Activated T-cell treated with anti-CD3 and anti-CD28 coated beads for 1 hour (primary cell): ENCODE results near the gene FBXO17.
"Not testable (repeated sequence)": the region's sequence is repeated elsewhere in the genome, so short reads cannot be mapped to it uniquely, and the experiment has no call there.

Experiments used
- DNase-seq: peaks from one replicate; pipeline ENCODE4 v3.0.0-alpha.2; 2020; ENCODE audit warnings: low read depth

The FBXO17 gene, protein sequence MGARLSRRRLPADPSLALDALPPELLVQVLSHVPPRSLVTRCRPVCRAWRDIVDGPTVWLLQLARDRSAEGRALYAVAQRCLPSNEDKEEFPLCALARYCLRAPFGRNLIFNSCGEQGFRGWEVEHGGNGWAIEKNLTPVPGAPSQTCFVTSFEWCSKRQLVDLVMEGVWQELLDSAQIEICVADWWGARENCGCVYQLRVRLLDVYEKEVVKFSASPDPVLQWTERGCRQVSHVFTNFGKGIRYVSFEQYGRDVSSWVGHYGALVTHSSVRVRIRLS

DNA sequence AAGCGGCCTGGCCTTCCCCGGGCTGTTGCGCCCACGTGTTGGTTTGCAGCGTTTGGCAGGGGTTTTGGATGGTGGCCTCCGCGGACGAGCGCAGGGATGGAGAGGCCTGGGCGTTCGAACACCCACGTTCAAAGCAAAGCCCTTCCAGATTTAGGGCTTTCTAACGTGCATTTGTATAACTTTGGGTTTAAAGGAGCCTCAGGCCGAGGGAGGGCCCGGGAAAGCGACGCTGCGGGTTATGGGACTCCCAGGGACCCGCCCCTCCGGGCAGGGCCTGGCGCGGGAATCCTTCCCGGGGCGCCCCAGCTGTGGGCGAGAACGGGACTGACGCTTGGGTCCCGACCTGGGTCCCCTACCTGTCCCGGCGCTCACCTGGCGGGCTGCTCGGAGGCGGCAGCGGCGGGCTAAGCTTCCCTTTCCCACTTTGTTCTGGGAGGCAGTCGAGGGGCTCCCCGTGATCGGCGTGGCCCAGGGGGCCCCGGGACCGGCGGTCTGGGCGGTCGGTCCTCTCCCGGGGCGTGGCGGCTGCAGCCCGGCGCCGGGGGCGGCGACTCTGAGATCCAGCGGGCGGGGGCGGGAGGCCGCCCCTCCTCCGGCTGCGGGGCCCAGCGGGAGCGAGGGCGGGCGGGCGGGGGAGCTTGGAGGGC, at the start of gene FBXO17:
TSS of gene FBXO17 (minus strand) at position 529 of the 647 bp plus-strand sequence. CDS start 25,423 bp downstream, outside the sequence.
- DNase-seq, result no peak

DNA sequence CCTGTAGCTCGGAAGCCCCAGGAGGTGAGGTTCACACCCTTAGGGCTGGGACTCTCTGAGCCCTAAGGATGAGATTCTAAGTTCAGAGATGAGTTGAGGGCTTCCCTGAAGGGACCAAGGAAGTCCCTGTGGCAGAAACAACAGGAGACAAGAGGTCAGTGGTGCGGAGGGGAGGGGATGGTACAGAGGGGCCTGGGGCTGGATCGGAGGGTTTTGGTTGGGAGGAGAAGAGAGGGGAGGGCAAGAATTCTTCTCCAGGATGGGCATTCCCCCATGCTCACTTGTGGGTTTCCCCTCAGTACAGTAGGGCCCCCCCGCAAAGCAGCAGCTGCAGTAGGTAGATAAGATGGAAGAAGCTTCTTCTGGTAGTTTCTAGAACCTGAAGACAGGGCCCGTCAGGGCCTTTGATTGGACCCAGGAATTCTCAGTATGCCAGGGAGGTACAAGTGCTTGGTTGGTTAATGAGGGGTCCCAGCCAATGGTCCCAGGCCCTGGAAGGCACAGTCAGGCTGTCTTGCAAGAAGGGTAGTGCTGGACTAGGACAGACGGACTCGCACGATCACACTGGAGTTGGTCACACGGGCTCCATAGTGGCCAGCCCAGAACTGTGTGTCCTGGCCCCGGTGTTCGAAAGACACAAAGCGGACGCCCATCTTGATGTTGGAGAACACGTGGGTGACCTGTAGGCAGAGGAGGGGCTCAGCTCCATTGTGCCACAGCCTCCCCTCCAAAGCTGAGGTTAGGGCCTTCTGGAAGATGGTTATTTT, 49.5 kb upstream of the FBXO17 start:
- no peak for DNase-seq

DNA sequence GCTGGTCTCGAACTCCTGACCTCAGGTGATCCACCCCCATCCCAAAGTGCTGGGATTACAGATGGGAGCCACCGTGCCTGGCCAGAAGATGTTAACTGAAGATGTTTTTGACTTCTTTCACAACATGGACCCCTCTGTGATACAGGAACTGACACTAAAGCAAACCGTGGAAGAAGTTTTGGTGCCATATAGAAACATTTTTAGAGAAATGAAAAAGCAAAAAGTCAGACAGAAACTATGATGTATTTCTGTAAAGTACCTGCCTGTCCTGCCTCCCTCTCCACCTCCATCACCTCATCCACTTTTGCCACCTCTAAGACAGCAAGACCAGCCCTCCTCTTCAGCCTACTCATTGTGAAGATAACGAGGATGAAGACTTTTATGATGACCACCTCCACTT, 45.5 kb upstream of the FBXO17 start:
- no peak for DNase-seq

DNA sequence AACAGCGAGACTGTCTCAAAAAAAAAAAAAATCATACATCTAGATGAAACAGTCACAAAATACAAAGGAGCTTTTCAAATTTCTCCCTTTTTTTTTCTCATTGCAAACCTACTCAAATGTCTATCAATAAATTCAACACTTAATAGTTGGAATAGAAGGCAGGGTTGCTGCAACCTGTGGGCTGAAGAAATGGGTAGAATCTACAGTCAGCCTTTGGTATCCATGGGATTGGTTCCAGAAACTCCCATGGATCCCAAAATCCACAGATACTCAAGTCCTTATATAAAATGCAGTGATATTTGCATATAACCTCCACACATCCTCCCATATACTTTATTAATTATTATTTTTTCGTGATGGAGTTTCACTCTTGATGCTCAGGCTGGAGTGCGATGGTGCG, 42.1 kb upstream of the FBXO17 start:
- DNase-seq, result no peak

DNA sequence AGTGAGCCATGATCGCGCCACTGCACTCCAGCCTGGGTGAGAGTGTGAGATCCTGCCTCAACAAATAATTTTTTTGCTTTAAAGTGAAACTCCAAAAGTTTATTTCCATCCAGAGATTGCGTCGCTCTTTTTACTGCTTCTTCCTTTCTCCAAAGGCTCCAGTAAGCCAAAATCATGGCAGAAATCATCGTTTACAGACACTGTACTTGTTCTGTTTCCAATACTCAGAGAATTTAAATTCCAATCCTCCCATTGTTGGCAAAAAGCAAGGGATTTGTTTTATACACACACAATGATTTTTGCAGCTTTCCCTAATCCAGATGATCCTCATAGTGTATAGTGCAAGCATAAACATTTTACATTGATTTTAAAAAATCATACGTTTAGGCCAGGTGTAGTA, 41.5 kb upstream of the FBXO17 start:
- DNase-seq, result no peak

DNA sequence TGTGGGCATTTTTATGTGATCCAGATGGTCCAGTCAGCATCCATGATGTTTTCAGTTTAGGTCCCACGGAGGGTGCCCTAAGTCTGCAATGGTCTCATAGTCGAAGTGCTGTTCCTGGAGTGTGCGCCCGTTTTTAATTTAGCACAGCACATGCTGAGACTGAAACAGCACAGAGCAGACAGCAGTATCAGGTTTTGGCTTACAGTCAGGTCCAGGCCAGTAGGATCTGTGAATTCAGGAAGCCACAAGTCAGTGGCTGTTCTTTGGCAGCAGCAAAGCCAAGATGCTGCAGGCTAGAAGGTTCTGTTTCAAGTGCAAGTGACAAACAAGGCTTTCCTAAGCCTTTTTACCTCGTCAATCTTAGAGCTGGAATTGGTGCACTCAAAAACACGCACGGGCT, 38.5 kb upstream of the FBXO17 start:
- no peak for DNase-seq

DNA sequence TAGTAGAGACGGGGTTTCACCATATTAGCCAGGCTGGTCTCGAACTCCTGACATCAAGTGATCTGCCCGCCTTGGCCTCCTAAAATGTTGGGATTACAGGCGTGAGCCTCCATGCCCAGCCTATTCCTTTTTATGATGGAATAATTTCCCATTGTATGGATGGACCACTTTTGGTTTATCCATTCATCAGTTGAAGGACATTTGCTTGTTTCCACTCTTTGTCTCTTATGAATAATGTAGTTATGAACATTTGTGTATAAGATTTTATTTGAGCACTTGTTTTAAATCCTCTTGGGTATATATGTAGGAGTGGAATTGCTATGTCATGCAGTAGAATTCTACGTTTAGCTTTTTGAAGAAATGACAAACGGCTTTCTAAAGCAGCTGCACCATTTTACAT, 33.5 kb upstream of the FBXO17 start:
- no peak for DNase-seq

DNA sequence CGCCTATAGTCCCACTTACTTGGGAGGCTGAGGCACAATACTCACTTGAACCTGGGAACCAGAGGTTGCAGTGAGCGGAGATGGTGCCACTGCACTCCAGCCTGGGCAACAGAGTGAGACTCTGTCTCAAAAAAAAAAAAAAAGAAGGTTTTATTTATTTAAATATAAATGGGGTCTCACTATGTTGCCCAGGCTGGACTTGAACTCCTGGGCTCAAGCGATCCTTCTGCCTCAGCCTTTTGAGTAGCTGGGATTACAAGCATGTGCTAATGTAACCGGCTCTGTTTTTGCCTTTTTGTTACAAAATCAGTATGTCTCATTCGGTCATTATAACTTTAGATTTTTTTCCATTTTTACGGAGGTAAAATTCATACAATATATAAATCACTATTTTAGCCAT, 32.6 kb upstream of the FBXO17 start:
- DNase-seq, result no peak

DNA sequence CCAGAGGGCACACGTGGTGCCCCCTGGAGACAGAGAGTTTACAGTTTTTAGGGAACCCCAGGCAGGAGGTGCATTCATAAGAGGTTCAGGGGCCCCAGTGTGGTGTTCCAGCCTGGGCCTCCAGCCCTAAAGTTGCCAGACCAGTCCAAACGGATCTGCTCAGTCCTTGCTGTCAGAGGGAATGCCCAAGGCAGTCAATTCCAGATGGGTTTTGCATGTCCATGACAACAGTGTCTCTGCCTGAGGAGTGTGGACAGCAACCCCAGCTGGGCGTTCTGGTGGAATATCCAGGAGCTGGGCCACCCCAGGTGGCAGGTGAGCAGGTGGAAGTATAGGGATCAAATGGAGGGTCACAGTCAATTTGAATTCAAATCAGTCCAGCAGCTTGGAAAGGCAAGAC, 31.6 kb upstream of the FBXO17 start:
- DNase-seq, result no peak

DNA sequence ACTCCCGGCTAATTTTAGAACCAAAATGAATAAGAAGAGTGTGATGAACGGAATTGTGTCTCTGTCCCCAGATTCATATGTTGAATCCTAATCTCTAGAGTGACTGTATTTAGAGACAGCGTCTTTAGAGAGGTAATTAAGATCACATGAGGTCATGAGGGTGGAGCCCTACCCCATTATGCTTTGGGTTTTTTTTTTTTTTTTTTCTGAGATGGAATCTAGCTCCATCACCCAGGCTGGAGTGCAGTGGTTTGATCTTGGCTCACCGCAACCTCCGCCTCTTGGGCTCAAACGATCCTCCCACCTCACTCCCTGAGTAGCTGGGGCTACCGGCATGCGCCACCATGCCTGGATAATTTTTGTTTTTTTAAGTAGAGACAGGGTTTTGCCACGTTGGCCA, 28.9 kb upstream of the FBXO17 start:
- DNase-seq, result no peak

DNA sequence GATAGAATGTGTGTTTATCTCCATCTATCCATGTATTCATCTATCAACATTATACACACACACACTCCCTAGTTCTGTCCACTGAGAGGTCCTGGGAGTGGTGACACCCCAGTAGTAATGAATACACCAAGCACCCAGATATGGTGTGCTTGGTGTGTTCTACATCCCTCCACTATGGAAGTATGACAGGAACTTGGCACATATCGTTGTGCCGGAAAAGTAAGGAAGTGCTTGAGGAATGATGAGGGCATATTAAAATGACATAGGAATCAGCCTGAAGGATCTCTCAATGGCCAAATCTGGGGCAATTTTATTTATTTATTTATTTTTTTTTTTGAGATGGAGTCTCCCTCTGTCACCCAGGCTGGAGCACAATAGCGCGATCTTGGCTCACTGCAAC, 28.3 kb upstream of the FBXO17 start:
- no peak for DNase-seq

DNA sequence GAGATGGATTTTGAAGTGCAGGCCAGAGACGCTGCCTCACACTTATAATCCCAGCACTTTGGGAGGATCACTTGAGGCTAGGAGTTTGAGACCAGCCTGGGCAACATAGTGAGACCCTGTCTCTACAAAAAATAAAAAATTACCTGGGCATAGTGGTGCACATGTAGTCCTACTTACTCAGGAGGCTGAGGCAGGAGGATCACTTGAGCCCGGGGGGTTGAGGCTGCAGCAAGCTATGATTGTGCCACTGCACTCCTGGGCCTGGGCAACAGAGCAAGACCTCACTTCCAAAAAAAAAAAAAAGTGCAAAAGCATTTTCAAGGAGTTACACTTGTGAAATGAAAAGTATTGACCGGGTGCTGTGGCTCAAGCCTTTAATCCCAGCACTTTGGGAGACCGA, 27.6 kb upstream of the FBXO17 start:
- no peak for DNase-seq

DNA sequence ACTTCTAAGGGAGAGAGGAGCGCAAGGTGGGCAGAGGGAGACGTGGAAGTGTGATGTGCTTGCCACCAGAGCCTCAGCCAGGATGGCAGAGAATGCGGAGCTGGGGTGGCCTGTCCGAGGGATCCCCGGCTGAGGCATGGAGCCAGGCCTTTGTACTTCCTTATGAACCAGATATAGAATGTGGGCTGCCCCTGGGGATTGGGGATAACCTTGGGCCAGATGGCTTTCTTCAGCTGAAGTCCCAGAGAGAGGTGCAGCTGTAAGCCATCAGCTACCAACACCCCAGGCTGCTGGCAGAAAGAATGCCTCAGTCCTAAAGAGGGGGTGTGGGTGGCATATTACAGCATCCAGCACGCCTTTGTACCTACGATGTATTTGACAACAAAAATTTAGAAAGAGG, 25.5 kb upstream of the FBXO17 start:
- no peak for DNase-seq

DNA sequence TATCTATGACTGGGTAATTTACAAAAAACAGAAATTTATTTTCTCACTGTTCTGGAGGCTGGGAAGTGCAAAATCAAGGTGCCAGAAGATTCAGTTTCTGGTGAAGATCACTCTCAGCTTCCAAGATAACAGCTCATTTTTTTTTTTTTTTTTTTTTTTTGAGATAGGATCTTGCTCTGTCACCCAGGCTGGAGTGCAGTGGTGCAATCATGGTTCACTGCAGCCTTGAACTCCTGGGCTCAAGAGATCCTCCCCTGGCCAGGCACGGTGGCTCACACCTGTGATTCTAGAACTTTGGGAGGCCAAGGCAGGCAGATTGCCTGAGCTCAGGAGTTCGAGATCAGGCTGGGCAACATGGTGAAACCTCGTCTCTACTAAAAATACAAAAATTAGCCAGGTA, 22.0 kb upstream of the FBXO17 start:
- DNase-seq, result not testable (repeated sequence)

DNA sequence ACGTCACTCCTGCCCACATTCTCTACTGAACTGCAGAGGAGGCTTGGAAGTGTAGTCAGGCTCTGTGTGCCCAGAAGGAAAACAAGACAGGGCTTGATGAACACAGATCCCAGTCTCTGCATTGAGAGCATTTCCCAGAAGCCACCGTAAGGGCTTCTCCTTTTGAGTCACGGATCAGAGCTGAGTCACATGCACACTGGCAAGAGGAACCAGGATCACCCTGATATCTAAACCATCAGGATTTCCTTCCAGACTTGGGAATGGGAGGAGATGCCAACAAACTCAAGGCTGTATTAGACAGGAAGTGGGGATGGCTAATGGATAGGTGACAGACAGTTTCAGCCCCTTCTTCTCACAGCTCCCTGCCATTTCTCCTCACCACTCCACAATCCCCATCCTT, 17.7 kb upstream of the FBXO17 start:
- no peak for DNase-seq

DNA sequence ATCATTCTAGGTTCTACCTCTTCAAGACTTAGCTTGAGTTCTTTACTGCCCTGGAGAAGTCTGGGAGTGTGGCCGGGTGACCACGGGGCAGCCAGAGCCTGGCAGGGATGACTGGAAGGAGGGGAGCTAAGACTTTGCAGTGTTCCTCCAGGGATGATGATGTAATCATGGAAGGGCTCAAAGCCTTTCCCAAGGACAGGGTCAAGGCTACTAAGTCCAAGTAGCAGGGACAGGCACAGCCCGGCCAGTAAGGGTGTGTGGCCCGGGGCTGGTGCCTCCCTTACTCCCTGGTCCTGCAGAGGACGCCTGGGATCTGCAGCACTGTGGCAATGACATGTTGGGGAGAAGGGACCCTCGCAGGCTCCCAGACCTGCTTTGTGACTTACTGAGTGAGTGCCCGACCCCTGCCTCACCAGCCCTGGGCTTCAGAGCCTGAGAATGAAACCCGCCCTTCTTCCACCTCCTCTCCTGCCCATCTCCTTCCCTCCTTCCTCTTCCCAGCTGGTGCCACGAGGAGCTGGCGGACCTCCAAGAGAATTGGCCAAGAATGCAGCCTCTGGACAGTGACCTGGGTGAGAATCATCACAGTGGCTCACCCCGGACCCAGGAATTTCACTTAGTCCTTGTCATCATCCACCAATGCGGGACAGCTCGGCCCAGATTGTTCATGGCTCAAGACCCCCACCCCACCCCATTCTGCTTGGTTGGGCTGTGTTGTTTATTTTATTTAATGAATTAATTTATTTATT, 15.6 kb upstream of the FBXO17 start:
- no peak for DNase-seq

DNA sequence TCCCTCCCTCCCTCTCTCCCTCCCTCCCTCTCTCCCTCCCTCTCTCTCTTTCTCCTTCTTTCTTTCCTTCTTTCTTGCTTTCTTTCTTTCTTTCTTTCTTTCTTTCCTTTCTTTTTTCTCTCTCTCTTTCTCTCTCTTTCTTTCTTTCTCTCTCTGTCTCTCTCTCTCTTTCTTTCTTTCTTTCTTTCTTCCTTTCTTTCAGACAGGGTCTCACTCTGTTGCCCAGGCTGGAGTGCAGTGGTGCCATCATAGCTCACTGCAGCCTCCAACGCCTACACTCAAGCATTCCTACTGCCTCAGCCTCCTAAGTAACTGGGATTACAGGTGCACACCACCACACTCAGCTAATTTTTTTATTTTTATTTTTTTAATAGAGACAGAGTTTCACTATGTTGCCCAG, 14.1 kb upstream of the FBXO17 start:
- not testable (repeated sequence) for DNase-seq

DNA sequence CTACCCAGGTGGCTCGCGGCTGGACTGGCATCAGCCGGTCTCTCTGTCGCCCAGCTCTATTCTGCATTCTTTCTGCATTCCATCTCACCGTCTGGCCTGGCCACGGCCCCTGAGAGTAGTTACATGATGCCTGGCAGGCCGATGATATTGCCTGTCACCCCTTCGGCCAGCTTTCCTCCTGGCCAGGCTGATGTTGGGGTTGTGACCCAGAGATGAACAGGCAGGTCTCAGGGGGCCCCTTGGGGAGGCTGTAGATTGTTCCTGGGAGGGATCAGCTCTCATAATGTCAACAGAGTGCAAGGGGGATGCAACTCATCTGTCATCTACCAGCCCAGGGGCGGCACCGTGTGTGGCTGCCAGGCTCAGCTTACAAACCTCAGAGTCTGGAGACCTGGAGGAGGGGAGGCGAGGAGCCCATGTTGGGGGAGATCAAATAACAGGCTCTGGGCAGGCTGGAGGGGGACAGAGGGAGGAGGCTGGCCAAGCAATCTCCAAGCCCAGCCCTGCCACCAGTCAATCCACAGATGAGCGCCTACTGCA, 13.6 kb upstream of the FBXO17 start:
- DNase-seq, result no peak

DNA sequence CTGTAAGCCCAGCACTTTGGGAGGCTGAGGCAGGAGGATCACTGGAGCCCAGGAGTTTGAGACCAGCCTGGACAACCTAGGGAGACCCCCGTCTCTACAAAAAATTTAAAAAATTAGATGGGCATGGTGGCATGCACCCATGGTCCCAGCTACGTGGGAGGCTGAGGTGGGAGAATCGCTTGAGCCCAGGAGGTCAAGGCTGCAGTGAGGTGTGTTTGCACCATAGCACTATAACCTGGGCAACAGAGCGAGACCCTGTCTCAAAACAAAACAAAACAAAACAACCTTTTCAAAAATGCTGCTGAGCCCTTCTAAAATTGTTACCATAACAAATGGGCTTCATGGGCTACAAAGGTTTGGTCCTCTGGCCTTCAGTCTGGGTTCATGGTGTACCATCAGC, 13.1 kb upstream of the FBXO17 start:
- not testable (repeated sequence) for DNase-seq

DNA sequence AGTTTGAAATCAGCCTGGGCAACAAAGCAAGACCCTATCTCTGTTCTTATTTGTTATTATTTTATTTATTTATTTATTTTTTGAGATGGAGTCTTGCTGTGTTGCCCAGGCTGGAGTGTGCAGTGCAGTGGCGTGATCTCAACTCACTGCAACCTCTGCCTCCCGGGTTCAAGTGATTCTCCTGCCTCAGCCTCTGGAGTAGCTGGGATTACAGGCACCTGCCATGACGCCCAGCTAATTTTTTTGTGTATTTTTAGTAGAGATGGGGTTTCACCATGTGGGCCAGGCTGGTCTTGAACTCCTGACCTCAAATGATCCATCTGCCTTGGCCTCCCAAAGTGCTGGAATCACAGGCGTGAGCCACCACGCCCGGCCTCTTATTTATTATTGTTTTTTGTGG, 12.2 kb upstream of the FBXO17 start:
- not testable (repeated sequence) for DNase-seq

DNA sequence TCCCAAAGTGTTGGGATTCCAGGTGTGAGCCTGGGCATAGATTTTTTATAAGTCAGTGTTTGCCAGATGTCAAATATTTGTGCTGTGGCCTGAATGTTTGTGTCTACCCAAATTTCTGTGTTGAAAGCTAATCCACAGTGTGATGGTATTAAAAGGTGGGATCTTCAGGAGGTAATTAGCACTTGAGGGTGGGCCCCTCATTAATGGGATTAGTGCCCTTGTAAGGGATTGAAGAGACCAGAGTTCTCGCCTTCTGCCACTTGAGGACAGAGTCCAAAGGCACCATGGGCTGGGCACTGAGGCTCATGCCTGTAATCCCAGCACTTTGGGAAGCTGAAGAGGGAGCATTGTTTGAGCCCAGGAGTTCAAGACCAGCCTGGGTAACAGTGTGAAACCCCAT, 9.7 kb upstream of the FBXO17 start:
- DNase-seq, result no peak
